NCI-H226 (cell line): ENCODE measurements around the gene COX5A.
A peak's percentile ranks its signal among the peaks of the same experiment; 100 is the strongest.

ENCODE experiments used
- DNase-seq: peaks from one replicate; pipeline ENCODE4 v3.0.0-alpha.2; 2015

COX5A gene

DNA sequence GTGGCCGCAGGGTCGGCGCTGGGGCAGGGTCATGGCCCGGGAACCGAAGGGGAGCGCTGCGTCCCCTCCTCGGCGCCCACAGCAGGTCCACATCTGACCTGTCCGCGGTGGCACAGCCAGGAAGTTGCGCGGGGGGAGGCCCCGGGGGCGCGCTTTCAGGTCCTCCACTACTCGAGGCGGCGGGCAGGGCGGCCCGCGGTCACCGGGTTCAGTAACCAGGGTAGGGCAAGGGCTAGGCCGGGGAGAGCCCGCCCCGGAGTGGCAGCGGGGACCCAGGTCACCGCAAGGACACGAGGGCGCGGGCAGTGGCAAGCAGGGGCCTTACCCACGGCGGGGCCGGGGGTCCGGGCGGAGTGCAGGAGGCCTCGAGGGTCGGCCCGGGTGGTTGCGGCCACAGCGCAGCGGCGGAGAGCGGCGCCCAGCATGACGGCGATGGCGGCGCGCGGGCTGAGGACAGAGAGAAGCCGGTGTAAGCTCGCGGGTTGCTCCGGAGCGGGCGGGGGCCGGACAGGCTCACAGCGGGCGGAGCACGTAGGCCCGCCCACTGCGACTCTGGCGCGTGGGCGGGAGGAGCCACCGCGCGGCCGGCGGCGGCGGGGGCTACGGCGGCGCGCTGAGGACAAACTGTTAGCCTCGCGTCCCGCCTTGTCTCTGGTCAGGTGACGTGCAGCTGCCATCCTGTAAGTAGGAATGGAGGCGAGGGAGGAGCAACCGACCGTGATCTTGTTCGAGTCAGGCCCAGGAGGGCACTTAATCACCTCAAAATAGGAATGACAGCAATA, at the start of gene COX5A:
TSS of gene COX5A (minus strand) at position 484 of the 782 bp plus-strand sequence. CDS start at position 425, 59 bp downstream.
- peak; percentile 97 for DNase-seq

DNA sequence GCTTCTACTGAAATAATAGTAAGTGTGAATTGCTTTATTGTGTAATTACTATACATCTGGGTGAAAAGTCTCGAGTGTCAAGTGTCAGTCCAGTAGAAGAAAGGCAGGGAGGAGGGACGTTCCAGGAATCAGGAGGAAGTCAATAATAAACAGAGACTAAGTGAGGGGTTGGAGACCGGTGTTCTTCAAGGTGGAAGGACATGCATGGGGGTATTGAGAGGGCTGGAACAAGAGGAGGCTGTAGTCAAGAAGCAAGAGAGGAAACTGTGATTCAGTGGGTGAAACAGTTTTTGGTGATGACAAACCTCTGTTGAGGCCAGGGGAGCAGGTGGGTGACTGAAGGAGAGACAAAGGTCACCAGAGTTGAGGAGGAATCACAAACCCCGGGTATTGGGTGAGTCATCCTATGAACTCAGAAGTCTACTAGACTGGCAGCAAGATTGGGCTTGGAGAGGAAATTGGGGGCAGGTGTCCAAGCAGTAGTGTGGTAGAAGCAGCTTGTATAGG, 45.9 kb upstream of the COX5A start:
- no peak for DNase-seq

DNA sequence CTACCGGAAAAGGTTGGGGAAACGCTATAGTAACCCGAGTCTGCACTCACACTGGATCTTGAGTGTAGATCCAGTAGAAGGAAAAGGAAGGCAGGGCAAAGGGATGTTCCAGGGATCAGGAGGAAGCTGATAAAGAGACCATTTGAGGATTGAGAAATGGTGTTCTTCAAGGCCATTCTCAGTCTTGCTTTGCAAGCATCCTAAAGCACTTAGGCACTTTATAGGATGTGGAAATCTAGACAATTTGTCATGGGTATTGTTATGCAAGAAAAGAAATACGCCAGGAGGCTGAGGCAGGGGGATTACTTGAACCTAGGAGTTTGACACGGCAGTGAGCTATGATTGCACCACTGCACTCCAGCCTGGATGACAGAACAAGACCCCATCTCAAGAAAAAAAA, 44.3 kb upstream of the COX5A start:
- DNase-seq = no peak

DNA sequence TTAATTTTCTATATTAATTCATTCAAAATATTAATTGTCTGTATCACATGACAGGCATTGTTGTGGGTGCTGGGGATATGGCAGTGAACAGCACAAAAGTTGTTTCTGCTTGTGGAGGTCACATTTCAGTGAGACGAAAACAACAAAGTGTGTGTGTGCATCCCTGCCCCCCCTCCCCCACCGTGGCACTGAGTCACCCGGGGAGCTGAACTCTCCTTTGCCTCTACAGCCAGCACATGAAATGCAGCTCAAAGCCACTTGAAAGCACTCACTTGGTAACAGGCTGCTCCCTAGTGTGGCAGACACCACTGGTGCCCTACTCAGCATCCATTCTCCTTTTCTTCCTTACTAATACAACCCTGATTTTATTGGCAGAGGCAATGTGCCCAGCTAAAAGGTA, 40.6 kb upstream of the COX5A start:
- DNase-seq = no peak

DNA sequence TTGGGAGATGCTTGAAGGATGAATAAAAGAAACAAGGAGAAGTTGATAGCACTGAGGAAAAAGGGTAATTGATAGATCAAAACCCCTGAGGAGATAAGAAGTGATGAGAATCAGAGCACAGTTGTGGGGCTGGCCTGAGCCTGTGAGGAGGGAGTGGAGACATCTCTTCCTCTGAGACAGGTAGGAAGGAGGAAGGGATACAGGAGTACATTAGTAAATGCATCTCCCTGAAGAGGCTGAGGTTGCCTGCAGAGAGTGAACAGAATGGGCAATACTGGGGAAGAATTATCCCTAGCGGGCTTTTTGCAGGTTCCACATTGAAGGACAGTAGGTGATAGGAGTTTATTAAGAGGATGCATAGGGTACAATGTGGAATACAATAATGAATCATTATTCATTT, 40.2 kb upstream of the COX5A start:
- no peak for DNase-seq

DNA sequence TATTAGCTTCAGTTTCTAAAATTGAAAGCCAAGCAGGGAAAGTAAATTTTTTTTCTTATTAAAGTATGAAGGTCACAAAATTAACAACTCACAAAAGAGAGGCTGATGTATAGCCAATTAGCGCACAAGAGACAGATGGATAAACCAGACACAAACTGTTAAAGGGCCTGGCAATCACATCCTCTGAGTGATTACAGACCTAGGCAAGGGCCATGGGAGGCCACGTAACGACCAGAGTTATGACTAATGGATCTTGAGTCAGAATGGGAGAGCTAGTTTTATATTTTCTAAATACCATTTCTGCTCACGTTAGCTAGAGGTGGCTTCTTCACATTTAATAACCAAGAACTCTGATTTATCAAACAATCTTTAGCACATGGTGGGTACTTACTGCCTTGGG, 39.7 kb upstream of the COX5A start:
- DNase-seq = no peak

DNA sequence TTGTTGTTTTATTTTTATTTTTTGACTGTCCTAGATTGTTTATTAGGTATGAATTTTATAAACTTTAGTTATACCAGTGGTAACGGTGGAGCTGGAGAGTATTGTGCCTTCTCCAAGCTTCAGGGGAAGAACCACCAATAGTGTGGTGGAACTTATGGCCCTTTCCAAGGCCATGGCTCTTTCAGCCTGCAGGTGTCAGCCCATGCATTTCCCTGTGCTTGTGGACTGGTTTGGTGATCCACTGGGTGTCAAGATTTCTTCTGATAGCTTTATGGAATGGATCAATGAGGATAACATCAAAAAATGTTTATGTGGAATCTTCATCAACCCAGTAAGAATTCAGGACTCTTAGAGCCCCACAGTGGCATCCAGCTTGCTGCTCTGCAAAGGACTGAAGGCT, 38.3 kb upstream of the COX5A start:
- no peak for DNase-seq

DNA sequence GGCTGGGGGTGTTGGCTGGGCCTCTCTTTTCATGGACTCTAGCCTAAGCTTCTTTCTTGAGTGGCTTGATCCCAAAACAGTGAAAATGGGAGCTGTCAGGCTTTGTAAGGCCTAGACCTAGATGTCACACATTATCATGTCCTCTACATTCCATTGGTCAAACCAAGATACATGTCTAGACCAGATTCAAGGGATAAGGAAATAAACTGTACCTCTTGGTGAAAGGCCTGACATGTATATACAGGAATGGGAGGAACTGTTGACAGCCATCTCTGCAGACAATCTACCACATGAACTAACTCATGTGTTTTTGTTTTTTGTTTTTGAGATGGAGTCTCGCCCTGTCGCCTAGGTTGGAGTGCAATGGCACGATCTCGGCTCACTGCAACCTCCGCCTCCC, 29.8 kb upstream of the COX5A start:
- DNase-seq = no peak

DNA sequence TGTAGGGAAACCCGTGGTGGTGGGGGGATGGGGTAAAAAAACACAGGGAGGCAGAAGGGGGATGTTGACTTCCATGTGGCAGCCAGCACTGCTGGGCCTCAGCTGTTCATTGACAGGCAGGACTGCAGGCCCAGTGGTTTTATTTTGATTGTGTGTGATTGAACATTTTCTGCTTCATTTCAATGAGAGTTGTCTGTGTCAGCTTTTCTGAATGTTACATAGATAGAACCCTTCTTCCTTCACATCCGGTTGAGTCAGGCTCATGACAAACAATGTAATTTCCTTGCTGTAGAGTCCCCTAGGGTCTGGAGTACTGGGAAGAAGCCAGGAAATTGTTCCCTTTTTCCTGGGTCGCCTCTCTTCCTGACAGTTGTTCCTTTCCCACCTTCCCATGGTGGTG, 26.9 kb upstream of the COX5A start:
- no peak for DNase-seq

DNA sequence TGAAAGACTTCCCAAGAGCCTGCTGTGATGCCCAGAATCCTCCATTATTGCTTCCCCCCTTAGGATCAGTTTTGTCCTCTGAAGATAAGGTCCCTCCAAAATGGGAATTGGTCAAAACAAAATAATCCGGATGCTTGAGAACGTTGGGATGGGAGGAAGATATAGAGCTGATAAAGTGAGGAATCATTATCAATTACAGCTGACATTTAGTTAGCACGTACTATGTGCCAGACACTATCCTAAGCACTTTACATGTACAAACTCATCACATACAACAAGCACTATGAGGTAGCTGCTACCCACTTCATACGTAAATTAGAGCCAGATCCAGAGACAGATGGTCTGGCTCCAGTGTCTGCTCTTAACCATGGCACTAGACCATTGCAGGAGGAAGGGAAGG, 25.3 kb upstream of the COX5A start:
- DNase-seq = no peak

DNA sequence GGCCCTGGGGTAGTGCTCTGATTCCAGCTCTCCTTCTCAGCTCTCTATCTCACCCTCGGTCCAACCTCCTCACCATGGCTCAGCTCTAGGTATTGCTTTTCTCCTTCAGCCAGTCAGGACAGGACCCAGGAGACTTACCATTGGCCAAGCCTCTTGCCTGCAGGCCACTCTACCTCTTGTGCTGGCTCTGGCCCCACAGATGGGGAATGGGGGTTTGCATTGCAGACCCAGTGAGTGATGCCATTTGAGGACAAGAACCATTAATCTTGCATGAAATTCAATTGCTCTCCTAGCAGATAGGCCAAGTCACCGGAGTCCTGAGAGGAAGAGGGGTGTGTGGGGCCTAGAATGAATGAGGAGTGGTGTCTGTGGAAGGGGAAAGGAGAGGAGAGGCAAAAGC, 24.8 kb upstream of the COX5A start:
- no peak for DNase-seq

DNA sequence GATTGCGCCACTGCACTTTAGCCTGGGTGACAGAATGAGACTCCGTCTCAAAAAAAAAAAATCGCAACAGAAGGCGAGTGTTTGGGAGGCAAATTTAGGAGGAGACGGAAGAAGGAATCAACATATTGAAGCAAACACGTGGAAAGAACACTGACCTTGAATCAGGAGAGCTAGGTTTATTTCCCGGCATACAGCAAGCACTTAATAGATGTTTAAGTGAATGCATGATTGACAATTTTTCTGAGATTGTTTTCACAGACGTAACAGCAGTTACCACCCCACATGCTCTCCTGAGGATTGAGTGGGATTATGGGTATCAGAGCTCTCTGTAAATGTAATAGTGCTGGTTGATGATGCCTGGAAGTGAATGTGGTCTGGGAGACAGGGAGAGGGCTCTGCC, 24.3 kb upstream of the COX5A start:
- DNase-seq = no peak

DNA sequence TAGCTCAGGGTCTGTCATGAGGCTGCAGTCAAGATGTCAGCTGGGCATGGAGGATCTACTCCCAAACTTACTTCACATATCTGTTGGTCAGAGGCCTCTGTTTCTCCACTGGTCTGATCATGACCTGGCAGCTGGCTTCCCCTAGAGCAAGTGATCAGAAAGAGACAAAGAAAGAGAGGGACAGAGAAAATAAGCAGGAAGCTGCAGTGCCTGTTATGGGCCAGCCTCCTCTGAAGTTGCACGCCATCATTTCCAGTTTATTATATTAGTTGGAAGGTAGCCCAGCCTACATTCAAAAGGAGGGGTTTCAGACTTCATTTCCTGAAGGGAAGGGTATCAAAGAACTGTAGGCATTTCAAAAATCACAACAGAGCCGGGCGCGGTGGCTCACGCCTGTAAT, 23.7 kb upstream of the COX5A start:
- DNase-seq = no peak

DNA sequence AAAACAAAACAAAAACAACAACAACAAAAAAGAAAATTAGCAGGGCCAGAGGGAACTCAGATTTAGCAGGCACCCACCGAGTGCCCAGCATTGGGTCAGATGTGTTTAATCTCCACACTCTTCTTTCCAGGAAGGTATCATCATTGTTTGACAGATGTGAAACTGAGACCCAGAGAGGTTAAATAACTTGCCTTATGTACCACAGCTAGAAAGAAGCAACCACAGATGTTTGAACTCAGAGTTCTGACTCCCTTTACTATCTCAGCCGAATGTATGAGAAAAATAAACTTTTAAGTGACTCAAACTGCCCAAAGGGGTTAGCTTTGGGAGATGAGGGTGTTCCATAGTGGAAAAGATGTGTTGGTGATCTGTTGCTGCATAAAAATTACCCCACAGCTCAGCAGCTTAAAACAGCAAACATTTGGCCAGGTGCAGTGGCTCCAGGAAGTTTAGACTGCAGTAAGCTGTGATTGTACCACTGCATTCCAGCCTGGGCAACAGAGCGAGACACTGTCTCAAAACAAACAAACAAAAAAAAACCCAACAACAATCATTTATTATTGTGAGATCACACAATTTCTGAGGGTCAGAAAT, 23.2 kb upstream of the COX5A start:
- no peak for DNase-seq

DNA sequence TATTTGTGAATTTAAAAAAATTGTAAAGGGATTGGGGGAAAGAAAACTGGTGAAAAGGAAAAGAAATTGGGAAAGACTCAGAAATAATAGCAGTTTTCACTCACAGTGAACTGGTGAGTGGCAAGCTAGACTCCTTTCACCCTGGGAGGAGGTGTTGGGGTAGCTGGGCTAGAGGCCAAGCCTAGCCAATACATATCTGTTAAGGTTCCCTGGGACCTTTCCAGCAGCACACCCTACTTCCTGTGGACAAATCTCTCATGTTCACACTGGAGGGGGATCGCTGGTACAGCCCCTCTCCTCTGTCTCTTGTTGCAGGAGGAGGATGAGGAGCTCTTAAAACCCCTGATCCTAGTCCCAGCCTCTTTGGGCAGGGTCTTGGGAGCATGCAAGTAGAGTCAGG, 22.4 kb upstream of the COX5A start:
- DNase-seq = no peak

DNA sequence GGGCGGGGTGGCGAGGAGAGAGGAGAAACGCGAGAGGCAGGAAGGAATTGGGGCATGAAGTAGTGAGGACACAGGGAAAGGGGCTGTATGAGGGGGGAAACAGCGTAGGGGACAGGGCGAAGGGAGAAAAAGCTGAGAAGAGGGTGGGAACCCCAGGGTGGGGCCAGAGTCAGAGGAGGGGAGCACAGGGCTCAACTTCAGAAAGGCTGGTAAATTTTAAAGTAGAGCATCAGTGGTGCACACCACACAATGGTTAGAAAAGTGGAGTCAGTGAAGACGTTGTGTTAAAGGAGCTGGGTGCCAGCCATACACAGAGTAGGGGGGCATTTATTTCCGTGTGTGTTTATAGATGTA, 21.7 kb upstream of the COX5A start:
- DNase-seq = no peak

DNA sequence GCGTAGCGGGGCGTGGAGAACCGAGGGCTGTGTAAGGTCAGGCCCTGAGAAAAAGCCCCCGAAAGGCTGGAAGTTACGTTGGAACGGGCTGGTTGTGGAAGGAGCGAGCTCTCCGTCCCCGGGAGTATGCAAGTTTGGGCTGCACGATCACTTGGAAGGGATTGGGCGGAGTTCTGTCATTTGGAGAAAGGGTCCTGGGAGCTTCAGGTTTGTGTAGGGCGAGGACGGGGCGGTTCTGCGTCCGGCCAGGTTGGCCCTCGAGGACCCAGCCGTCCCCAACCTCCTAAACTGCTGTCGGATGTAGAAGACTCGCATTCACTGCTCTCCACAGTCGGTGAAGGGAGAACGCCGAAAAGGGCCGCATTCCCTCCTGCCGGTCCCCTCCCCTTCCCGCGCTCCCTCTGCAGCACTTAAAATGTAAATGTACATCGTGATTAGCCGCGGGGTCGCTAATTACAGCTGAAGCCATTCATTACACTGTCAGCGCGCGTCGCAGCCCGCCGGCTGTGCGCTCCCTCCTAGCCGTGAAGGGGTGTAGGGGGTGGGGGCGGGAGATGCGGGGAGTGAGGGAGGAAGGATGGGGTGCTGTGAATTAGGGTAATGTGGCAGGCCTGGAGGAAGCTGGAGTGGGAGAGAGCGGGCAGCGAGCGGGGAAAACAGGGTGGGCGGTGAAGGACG, 21.2 kb upstream of the COX5A start:
- no peak for DNase-seq

DNA sequence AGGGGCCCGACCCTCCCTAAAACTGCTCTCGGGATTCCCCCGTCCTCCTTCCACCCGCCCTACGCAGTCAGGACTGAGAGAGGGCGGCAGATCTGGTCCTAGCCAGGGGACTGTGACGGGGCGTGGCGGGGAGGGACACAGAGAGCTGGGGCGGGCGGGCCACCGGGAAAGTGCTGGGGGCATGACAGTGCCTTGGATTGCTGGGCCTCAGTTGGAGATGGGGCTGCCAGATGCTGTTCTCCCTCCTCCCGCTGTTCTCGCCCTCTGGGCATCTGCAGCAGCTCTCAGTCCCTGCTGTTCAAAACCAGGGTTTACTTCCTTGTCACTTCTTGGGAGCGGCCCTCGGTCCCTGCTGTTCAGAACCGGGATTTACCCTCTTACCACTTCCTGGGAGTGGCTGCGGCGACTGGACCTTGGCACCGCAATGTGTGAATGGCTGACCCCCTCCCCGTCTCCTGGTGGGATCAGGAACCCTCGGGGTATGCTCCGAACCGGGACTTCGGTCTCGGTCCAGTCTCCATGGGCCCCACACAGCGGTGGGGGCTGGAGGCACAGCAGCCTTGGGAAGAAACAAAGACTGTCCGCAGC, 20.5 kb upstream of the COX5A start:
- DNase-seq = no peak

DNA sequence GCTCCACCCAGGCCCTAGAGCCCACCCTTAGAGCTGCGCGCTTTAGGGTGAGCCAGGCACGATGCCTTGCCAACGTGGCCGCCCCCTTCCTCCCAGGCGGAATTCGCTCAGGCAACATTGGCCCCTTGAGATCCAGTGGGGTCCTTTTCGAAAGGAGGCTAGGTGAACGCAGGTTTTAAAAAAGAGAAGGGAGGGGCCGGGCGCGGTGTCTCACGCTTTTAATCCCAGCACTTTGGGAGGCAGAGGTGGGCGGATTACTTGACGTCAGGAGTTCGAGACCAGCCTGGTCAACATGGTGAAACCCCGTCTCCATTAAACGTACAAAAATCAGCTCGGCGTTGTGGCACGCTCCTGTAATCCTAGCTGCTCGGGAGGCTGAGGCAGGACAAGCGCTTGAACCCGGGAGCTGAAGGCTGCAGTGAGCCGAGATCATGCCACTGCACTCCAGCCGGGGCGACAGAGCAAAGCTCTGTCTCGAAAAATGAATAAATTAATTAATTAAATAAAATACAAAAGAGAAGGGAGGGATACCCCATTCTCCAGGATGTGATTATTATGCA, 19.7 kb upstream of the COX5A start:
- no peak for DNase-seq

DNA sequence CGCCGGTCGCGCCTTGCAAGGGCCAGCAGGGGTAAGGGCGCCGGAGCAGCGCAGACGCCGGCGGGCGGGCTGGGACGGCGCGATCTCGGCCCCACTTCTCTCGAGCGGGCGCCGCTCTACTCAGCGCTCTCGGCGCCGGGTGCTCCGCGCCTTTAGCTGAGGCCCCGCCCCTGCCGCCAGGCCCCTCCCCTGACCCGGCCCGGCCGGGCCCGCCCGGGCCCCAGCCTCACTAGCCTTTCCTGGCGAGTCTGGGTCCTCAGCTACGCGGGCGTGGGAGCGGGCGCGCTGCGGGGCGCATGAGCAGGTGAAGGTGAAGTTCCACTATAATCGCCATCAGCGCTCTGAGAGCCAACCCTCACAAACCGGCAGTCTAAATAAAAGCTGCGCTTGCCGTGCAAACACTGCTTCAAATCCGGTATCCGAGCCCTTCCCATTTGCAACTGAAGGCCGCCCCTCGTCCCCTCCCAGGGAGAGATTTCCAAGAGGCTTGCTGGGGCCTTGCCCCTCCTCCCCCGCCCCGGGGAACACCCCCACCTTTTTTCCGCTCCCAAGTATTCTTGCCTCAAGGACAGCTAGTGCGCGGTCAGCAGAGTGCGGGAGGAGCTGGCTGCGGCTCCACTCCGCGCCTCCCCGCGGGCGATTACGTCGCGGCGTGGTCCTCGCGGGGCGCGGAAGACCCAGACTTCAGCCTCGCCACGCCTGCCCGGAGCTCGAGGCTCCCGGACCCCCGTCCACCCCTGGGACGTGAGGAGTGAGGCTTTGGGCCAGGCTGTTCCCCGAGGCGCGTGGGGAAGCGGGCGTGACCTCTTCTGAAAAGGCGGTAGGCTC, 19.0 kb upstream of the COX5A start, which contains the start of gene RPP25:
TSS of gene RPP25 (minus strand) at position 125 of the 828 bp plus-strand sequence. CDS start 189 bp downstream, outside the sequence.
- DNase-seq = peak; percentile 76

DNA sequence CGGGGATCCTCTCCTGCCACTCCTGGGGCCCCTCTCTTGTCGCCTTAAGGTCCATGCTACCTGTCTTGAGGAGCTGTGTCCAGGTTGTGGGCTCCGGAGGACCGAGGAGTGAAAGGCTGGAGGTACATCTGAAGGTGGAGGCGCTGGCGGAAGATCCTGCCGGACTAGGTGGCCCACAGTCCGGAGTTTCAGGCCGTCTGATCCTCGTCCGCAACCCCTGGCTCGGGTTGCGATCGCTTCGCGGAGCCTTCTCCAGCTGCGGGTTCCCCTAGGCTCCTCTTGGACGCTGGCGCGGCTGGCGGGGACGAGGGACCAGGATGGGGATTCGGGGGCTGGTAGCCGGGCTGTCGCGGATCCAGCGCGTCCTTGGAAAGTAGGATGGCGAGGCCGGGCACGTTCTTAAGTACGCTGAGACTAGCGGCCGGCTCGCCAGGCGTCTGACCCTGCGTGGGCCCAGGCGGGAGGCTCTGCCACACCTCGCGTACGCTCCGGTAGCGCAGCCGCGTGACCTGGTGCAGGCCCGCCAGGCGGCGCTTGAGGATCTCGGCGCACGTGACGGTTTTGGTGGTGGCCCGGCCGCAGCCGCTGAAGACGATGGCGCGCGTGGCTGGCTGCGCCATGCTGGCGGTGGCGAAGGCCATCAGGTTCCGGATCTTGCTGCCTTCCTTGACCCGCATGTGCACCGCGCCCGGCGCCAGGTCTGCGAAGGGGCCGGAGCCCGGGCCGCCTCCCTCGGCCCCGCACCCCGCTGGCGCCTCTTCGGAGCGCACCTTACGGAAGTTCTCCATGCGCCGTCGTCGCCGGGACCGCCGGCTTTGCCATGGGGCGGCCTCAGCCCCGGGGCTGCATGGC, 18.1 kb upstream of the COX5A start:
- no peak for DNase-seq
